Cardiac muscle cell (in vitro differentiated cells and primary cell): ENCODE data around the gene PNKD. TPM values are rescaled to one million over a fixed set of nuclear protein-coding genes. Genes with fewer than 3 reads are reported as not detected.
A peak's percentile ranks its signal among the peaks of the same experiment; 100 is the strongest.

Experiments
- DNase-seq, 2 donors: peaks; one replicate each; pipeline versions ENCODE4 v3.0.0 to v3.0.0-alpha.2; 2010 to 2017; ENCODE audit warnings: low read depth in 1 of 2, low spot score in 1 of 2
- H3K27ac ChIP-seq: fragments of 200-600 bp; sonication (generic); 2 replicates; pipeline ENCODE4 v1.5.1; 2016
- H3K27me3 ChIP-seq: fragments of 200-600 bp; sonication (generic); 2 replicates; pipeline ENCODE4 v1.6.0; 2016; ENCODE audit warnings: control low read depth
- H3K36me3 ChIP-seq: fragments of 200-600 bp; sonication (generic); 2 replicates; pipeline ENCODE4 v1.5.1; 2016; ENCODE audit warnings: control low read depth
- H3K4me1 ChIP-seq: fragments of 200-600 bp; sonication (generic); 2 replicates; pipeline ENCODE4 v1.8.1; 2017; ENCODE audit warnings: low read depth, mild to moderate bottlenecking, mixed run types
- H3K4me3 ChIP-seq: fragments of 200-600 bp; sonication (generic); 2 replicates; pipeline ENCODE4 v1.5.1; 2016; ENCODE audit warnings: mild to moderate bottlenecking
- H3K9me3 ChIP-seq: fragments of 200-600 bp; sonication (generic); 2 replicates; pipeline ENCODE4 v1.5.1; 2017; ENCODE audit warnings: low read depth, mild to moderate bottlenecking, control low read depth
- polyA plus RNA-seq: library from polyadenylated mRNA; unstranded; fragments of >200 nt; fragmentation: Nextera tagmentation; extraction: Ambion mirVana; gene quantifications from 2 replicates; pipeline ENCODE4 v1.2.1, GENCODE V29; 2016
- total RNA-seq: library from RNA; depleted of rRNA; stranded (reverse); fragments of >200 nt; gene quantifications from 2 replicates; pipeline ENCODE4 v1.2.3, GENCODE V29; 2016
- TF ChIP-seq, protein P1 (sequence below): IDR thresholded peaks from 2 replicates; pipeline ENCODE4 v1.5.1; 2012; ENCODE audit warnings: low read depth, mild to moderate bottlenecking, low read length

Gene PNKD
- total and polyA plus RNA-seq, 2 experiments from 2014 or later, result 103 to 287 TPM

GRCh38 chr2:218298314-218298875 is 28.1 kb downstream of the PNKD start:
- Histone ChIP-seq H3K27ac (no peak overlapping the region), H3K36me3 (no peaks in the 10 kb centered on the region), H3K27me3 (no peaks in the 10 kb centered on the region), H3K4me3 (no peak overlapping the region), H3K9me3 (no peaks in the 10 kb centered on the region), H3K4me1 (peaks cover 20% of the 10 kb centered on the region)
- DNase-seq, result no peak
- TF ChIP-seq, protein P1, sequence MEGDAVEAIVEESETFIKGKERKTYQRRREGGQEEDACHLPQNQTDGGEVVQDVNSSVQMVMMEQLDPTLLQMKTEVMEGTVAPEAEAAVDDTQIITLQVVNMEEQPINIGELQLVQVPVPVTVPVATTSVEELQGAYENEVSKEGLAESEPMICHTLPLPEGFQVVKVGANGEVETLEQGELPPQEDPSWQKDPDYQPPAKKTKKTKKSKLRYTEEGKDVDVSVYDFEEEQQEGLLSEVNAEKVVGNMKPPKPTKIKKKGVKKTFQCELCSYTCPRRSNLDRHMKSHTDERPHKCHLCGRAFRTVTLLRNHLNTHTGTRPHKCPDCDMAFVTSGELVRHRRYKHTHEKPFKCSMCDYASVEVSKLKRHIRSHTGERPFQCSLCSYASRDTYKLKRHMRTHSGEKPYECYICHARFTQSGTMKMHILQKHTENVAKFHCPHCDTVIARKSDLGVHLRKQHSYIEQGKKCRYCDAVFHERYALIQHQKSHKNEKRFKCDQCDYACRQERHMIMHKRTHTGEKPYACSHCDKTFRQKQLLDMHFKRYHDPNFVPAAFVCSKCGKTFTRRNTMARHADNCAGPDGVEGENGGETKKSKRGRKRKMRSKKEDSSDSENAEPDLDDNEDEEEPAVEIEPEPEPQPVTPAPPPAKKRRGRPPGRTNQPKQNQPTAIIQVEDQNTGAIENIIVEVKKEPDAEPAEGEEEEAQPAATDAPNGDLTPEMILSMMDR, result no peak

- TF ChIP-seq, protein P1, result no peak
- Histone ChIP-seq H3K4me1 (peaks cover 15% of the 10 kb centered on the region), H3K27me3 (no peaks in the 10 kb centered on the region), H3K4me3 (no peak overlapping the region), H3K9me3 (no peaks in the 10 kb centered on the region), H3K36me3 (no peaks in the 10 kb centered on the region), H3K27ac (no peak overlapping the region)
- no peak for DNase-seq
These were observed 29.8 kb downstream of the PNKD start for GRCh38 chr2:218300141-218300540.

GRCh38 chr2:218301176-218301819 is 31.0 kb downstream of the PNKD start:
- no peak overlapping the region for H3K27ac ChIP-seq
- TF ChIP-seq, protein P1, result peak; percentile 92
- DNase-seq, result peak; percentile 90
- H3K4me1 ChIP-seq, result peaks cover 13% of the 10 kb centered on the region
- H3K27me3 ChIP-seq, result no peaks in the 10 kb centered on the region
- no peaks in the 10 kb centered on the region for H3K9me3 ChIP-seq
- no peaks in the 10 kb centered on the region for H3K36me3 ChIP-seq
- H3K4me3 ChIP-seq, result no peak overlapping the region

- H3K9me3 ChIP-seq, result no peaks in the 10 kb centered on the region
These were observed 35.1 kb downstream of the PNKD start for GRCh38 chr2:218305383-218305782.

DNA sequence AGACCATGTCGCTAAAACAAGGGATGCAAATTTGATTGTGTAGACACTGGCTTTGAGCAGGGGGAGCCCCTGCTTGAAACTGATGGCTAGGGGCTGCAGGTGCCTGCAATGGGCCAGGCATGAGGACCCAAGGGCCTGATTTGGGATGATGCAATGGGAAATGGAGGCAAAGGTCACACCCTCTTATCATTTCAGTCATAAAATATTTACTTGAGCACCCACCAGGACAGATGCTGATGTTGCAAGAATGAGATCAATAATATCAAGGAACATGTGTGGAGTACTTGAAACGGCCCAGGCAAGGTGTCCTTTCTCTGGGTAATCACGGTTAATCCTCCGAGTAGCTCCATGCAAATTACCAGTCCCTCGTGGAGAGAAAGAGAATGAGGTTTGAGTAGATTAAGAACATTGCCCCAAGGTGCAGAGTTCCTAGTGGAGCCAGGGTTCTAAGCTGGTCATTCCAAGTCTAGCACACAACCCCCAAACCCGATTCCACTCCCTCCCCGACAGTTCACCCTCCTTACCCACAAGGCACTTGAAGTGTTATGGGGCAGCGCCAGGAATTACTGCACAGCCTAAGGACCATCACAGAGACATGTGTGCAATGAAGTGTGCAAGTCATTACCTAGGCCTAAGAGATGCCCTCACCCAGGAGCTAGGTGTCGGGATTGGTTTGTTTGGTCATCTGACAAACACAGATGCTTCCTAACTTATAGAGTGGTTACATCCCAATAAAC is 36.0 kb downstream of the PNKD start:
- Histone ChIP-seq H3K4me3 (no peak overlapping the region), H3K27me3 (no peaks in the 10 kb centered on the region), H3K9me3 (no peaks in the 10 kb centered on the region), H3K27ac (peak overlapping the region; percentile 99), H3K36me3 (no peaks in the 10 kb centered on the region), H3K4me1 (peaks cover 34% of the 10 kb centered on the region)
- no peak for DNase-seq
- TF ChIP-seq, protein P1, result no peak

More at GRCh38 chr2:218305383-218305782, 35.1 kb downstream of the PNKD start:
- no peaks in the 10 kb centered on the region for H3K36me3 ChIP-seq
- peak overlapping the region; percentile 99 for H3K27ac ChIP-seq
- no peaks in the 10 kb centered on the region for H3K27me3 ChIP-seq
- DNase-seq, result no peak
- H3K4me3 ChIP-seq, result no peak overlapping the region
- peaks cover 26% of the 10 kb centered on the region for H3K4me1 ChIP-seq
- TF ChIP-seq, protein P1, result no peak
